Measurements from ENCODE around the gene SLCO2B1.
A peak's percentile ranks its signal among the peaks of the same experiment; 100 is the strongest.

The SLCO2B1 gene

GRCh38 chr11:75135021-75135650 lies 15.8 kb upstream of the SLCO2B1 start:
- TF ChIP-seq CTCF (conservative IDR thresholded peaks at IDR 0.05; ENCODE audit: low read depth, low read length), result no peak
- DNase-seq (ENCODE audit: low read depth), result no peak
- H3K4me3 ChIP-seq (ENCODE audit: low read depth, low read length), result no peak overlapping the region

- TF ChIP-seq CTCF (conservative IDR thresholded peaks at IDR 0.05; ENCODE audit: low read depth, low read length), result no peak
- peak; percentile 14 for DNase-seq (ENCODE audit: low read depth)
- no peak overlapping the region for H3K4me3 ChIP-seq (ENCODE audit: low read depth, low read length)
Observed at GRCh38 chr11:75135651-75136050, 15.3 kb upstream of the SLCO2B1 start.

- peak; percentile 97 for TF ChIP-seq CTCF (conservative IDR thresholded peaks at IDR 0.05; ENCODE audit: low read depth, low read length)
- H3K4me3 ChIP-seq (ENCODE audit: low read depth, low read length), result no peak overlapping the region
- DNase-seq (ENCODE audit: low read depth), result peak; percentile 41
Observed at GRCh38 chr11:75140269-75141138, 10.4 kb upstream of the SLCO2B1 start.

GRCh38 chr11:75141166-75141565 lies 9.7 kb upstream of the SLCO2B1 start:
- TF ChIP-seq CTCF (conservative IDR thresholded peaks at IDR 0.05; ENCODE audit: low read depth, low read length), result no peak
- H3K4me3 ChIP-seq (ENCODE audit: low read depth, low read length), result no peak overlapping the region
- no peak for DNase-seq (ENCODE audit: low read depth)

- TF ChIP-seq CTCF (conservative IDR thresholded peaks at IDR 0.05; ENCODE audit: low read depth, low read length), result no peak
- H3K4me3 ChIP-seq (ENCODE audit: low read depth, low read length), result no peak overlapping the region
- peak; percentile 97 for DNase-seq (ENCODE audit: low read depth)
Observed at GRCh38 chr11:75142714-75143419, 8.0 kb upstream of the SLCO2B1 start.

- no peak for DNase-seq (ENCODE audit: low read depth)
- H3K4me3 ChIP-seq (ENCODE audit: low read depth, low read length), result no peak overlapping the region
- no peak for TF ChIP-seq CTCF (conservative IDR thresholded peaks at IDR 0.05; ENCODE audit: low read depth, low read length)
Observed at GRCh38 chr11:75143420-75143731, 7.5 kb upstream of the SLCO2B1 start.

Data from choroid plexus epithelial cell (primary cell).